Stimulated activated CD8-positive, alpha-beta memory T cell treated with anti-CD3 and anti-CD28 coated beads, Interleukin-15, amount 100 ng/mL, for 1 hour (primary cell): ENCODE measurements around the gene ZNF766.
"Not testable (repeated sequence)": the region's sequence is repeated elsewhere in the genome, so short reads cannot be mapped to it uniquely, and the experiment has no call there.

ENCODE experiments used
- DNase-seq: peaks from one replicate; pipeline ENCODE4 v3.0.0-alpha.2; 2020; ENCODE audit warnings: low read depth

The ZNF766 gene

GRCh38 chr19:52275988-52276387 is 6.6 kb downstream of the ZNF766 start:
- no peak for DNase-seq

- no peak for DNase-seq
Measured at GRCh38 chr19:52277471-52277870, 8.1 kb downstream of the ZNF766 start.

GRCh38 chr19:52286256-52286655 is 16.9 kb downstream of the ZNF766 start:
- DNase-seq = no peak

- no peak for DNase-seq
Measured at GRCh38 chr19:52291781-52292180, 22.4 kb downstream of the ZNF766 start.

- DNase-seq = not testable (repeated sequence)
Measured at GRCh38 chr19:52292946-52293345, 23.6 kb downstream of the ZNF766 start.

GRCh38 chr19:52296400-52296772 is 27.0 kb downstream of the ZNF766 start:
- no peak for DNase-seq

- peak; percentile 77 for DNase-seq
Measured at GRCh38 chr19:52296773-52297600, 27.6 kb downstream of the ZNF766 start, which contains the start of gene ZNF480. Gene ZNF480, plus strand, starts transcription at chr19:52297169. Its CDS starts 3,244 bp downstream, at chr19:52300413.

GRCh38 chr19:52297601-52298364 is 28.4 kb downstream of the ZNF766 start:
- no peak for DNase-seq

GRCh38 chr19:52307275-52307674 is 37.9 kb downstream of the ZNF766 start:
- DNase-seq = no peak

- no peak for DNase-seq
Measured at GRCh38 chr19:52322429-52322828, 53.0 kb downstream of the ZNF766 start.

GRCh38 chr19:52331757-52332156 is 62.4 kb downstream of the ZNF766 start:
- no peak for DNase-seq

- DNase-seq = no peak
Measured at GRCh38 chr19:52335768-52336116, 66.4 kb downstream of the ZNF766 start.

- DNase-seq = peak; percentile 68
Measured at GRCh38 chr19:52336117-52336790, 66.9 kb downstream of the ZNF766 start, which contains the start of gene ZNF610. Gene ZNF610, plus strand, starts transcription at chr19:52336243. Its CDS starts 12,930 bp downstream, at chr19:52349173.

- no peak for DNase-seq
Measured at GRCh38 chr19:52336791-52337381, 67.5 kb downstream of the ZNF766 start.

GRCh38 chr19:52339022-52339421 is 69.6 kb downstream of the ZNF766 start:
- DNase-seq = not testable (repeated sequence)

- no peak for DNase-seq
Measured at GRCh38 chr19:52343548-52343947, 74.2 kb downstream of the ZNF766 start.

GRCh38 chr19:52345162-52345561 is 75.8 kb downstream of the ZNF766 start:
- no peak for DNase-seq
